Effector memory CD8-positive, alpha-beta T cell (primary cell): ENCODE results near the gene KCND3.
A peak's percentile ranks its signal among the peaks of the same experiment; 100 is the strongest.

Experiments used
- ATAC-seq: fragments of 150-1000 bp; cut with Tn5 transposase; replicated peaks from 2 replicates; pipeline ENCODE4 v1.10.0; 2021; ENCODE audit warnings: mild to moderate bottlenecking, moderate library complexity
- DNase-seq, 3 experiments: peaks; one replicate each; pipeline ENCODE4 v3.0.0; 2021
- H3K27ac Mint-ChIP-seq, 2 donors: one replicate each; pipeline ENCODE4 v1.8.0; 2022; ENCODE audit warnings: mild to moderate bottlenecking in 2 of 2, mixed read lengths in 2 of 2, moderate library complexity in 2 of 2
- H3K27me3 Mint-ChIP-seq, 2 donors: one replicate each; pipeline ENCODE4 v1.8.0; 2022; ENCODE audit warnings: mixed read lengths in 2 of 2
- H3K36me3 Mint-ChIP-seq: one replicate; pipeline ENCODE4 v1.8.0; 2022; ENCODE audit warnings: mild to moderate bottlenecking, moderate library complexity, mixed read lengths; ENCODE audit not compliant: insufficient read depth
- H3K4me1 Mint-ChIP-seq, 2 donors: one replicate each; pipeline ENCODE4 v1.8.0; 2022; ENCODE audit warnings: low read depth in 2 of 2, mixed read lengths in 2 of 2
- H3K4me3 Mint-ChIP-seq, 2 donors: one replicate each; pipeline ENCODE4 v1.8.0; 2022; ENCODE audit warnings: mild to moderate bottlenecking in 2 of 2, mixed read lengths in 2 of 2, moderate library complexity in 2 of 2
- H3K9me3 Mint-ChIP-seq, 2 donors: one replicate each; pipeline ENCODE4 v1.8.0; 2022; ENCODE audit warnings: mixed read lengths in 2 of 2

The KCND3 gene

GRCh38 chr1:111784273-111784901 lies 205.1 kb downstream of the KCND3 start:
- Mint-ChIP-seq H3K27me3 (peaks cover 35 to 51% of the 10 kb centered on the region in 2 donors), H3K9me3 (no peaks in the 10 kb centered on the region), H3K36me3 (no peaks in the 10 kb centered on the region), H3K27ac (no peak overlapping the region), H3K4me1 (no peaks in the 10 kb centered on the region), H3K4me3 (no peak overlapping the region)
- no peak for DNase-seq
- ATAC-seq: no peak

DNA sequence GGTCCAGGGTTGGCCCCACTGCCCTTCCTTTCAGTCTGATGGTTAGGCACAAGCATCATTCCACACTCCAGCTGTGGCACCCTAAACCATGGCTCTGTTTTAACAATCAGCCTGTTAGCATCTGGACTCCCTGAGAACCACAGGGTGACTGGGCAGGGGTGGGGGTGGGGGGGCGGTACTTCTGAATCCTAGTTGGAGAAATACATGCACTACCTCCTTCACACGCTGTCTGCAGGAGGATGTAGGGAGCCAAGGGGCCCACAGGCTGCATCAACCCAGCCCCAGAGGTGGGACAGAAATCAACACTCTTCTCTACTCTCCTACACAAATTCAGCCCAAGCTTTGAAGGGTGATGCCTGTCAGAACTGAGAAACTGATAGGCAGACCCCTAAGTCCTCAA lies 209.9 kb downstream of the KCND3 start:
- no peaks in the 10 kb centered on the region for H3K36me3 Mint-ChIP-seq

DNA sequence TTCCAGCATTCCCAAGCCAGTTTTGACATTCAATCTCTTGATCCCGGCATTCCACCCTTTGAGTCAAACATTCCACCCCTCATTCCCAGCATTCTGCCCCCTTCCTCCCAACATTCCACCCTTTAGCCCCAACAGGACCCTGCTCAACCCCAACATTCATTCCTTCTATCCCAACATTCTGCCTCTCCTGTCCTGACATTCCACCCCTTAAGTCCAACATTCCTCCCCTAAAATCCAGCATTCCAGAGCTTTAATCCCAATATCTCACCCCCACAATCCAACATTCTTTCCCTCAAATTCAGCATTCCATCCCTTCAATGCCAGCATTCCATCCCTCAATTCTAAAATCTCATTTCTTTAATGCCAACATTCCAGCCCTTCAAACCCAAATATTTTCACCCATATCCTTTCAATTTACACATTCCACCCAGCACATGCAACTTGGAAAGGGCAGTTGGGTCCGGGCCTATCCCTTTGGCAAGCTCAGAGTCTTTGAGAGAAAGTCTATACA lies 210.9 kb downstream of the KCND3 start:
- Mint-ChIP-seq H3K4me3 (no peak overlapping the region), H3K4me1 (no peaks in the 10 kb centered on the region), H3K9me3 (no peaks in the 10 kb centered on the region), H3K36me3 (no peaks in the 10 kb centered on the region), H3K27me3 (peaks cover 16 to 34% of the 10 kb centered on the region in 2 donors), H3K27ac (no peak overlapping the region)
- DNase-seq (no peak), ATAC-seq (no peak)

More for the DNA sequence above, 209.9 kb downstream of the KCND3 start:
- Mint-ChIP-seq H3K27ac (no peak overlapping the region), H3K4me1 (no peaks in the 10 kb centered on the region), H3K4me3 (no peak overlapping the region), H3K9me3 (no peaks in the 10 kb centered on the region), H3K27me3 (peaks cover 20 to 35% of the 10 kb centered on the region in 2 donors)
- no peak for DNase-seq
- no peak for ATAC-seq

DNA sequence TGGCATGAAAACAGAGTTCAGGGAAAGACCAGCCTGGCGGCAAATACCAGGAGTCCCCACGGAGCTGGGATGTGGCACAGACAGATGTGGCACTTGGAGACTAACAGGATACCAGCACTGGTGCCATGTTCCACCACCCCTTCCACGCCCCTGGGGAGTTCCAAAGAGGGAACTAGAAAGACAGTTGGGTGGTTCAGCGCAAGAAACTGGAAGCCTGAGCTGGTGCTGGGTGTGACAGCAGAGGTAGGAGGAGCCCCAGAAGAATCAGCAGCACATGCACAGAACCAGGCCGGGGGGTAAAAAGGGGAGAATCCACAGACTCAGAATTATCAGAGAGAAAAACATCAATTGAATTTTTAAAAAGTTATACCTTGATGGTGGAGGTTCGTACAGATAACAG lies 211.4 kb downstream of the KCND3 start:
- no peaks in the 10 kb centered on the region for H3K36me3 Mint-ChIP-seq
- H3K4me1 Mint-ChIP-seq: no peaks in the 10 kb centered on the region
- H3K27ac Mint-ChIP-seq: peak overlapping the region in 1 of 2 donors; percentile 26
- DNase-seq (no peak), ATAC-seq (no peak)
- no peaks in the 10 kb centered on the region for H3K9me3 Mint-ChIP-seq
- no peak overlapping the region for H3K4me3 Mint-ChIP-seq
- H3K27me3 Mint-ChIP-seq: peaks cover 10 to 29% of the 10 kb centered on the region in 2 donors

DNA sequence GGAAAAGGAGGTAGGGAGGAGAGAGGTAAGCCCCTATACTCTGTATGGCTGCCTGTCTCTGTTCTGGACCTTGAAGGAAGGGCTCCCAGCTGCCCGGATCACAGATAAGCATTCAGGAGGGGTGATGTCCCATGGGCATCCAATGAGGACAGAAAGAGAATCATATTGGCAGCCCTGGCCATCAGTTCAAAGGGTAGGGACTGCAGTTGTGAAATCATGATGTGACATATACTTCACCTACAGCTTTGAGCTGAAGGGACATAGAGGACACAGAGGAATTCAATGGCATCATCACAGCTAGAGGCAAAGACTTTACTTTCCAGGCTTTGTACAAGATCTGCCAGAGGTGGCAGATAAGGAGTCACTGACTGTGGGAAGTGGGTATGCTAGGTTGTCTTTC lies 212.2 kb downstream of the KCND3 start:
- ATAC-seq (no peak), DNase-seq (no peak)
- Mint-ChIP-seq H3K4me3 (no peak overlapping the region), H3K27ac (no peak overlapping the region), H3K9me3 (no peaks in the 10 kb centered on the region), H3K27me3 (peaks cover 7 to 23% of the 10 kb centered on the region in 2 donors), H3K36me3 (no peaks in the 10 kb centered on the region), H3K4me1 (no peaks in the 10 kb centered on the region)

- Mint-ChIP-seq H3K27me3 (peaks cover 7 to 23% of the 10 kb centered on the region in 2 donors), H3K4me3 (no peak overlapping the region), H3K4me1 (no peaks in the 10 kb centered on the region), H3K9me3 (no peaks in the 10 kb centered on the region), H3K27ac (no peak overlapping the region), H3K36me3 (no peaks in the 10 kb centered on the region)
- DNase-seq (no peak), ATAC-seq (no peak)
Measured at GRCh38 chr1:111776861-111777260, 212.6 kb downstream of the KCND3 start.

GRCh38 chr1:111776391-111776790 lies 213.1 kb downstream of the KCND3 start:
- Mint-ChIP-seq H3K4me1 (no peaks in the 10 kb centered on the region), H3K4me3 (no peak overlapping the region), H3K27me3 (peaks cover 7 to 23% of the 10 kb centered on the region in 2 donors), H3K27ac (no peak overlapping the region), H3K9me3 (no peaks in the 10 kb centered on the region), H3K36me3 (no peaks in the 10 kb centered on the region)
- DNase-seq (no peak), ATAC-seq (no peak)

GRCh38 chr1:111775966-111776365 lies 213.5 kb downstream of the KCND3 start:
- ATAC-seq (no peak), DNase-seq (no peak)
- no peaks in the 10 kb centered on the region for H3K9me3 Mint-ChIP-seq
- H3K4me1 Mint-ChIP-seq: no peaks in the 10 kb centered on the region
- H3K27me3 Mint-ChIP-seq: peaks cover 7 to 23% of the 10 kb centered on the region in 2 donors
- H3K4me3 Mint-ChIP-seq: no peak overlapping the region
- no peaks in the 10 kb centered on the region for H3K36me3 Mint-ChIP-seq
- no peak overlapping the region for H3K27ac Mint-ChIP-seq

GRCh38 chr1:111770916-111771315 lies 218.6 kb downstream of the KCND3 start:
- Mint-ChIP-seq H3K36me3 (peaks cover 15% of the 10 kb centered on the region), H3K27ac (peak overlapping the region in 1 of 2 donors; percentile 41), H3K4me1 (no peaks in the 10 kb centered on the region), H3K4me3 (no peak overlapping the region), H3K27me3 (no peaks in the 10 kb centered on the region), H3K9me3 (no peaks in the 10 kb centered on the region)
- ATAC-seq: no peak
- no peak for DNase-seq

- peaks cover 0 to 2% of the 10 kb centered on the region in 2 donors for H3K4me1 Mint-ChIP-seq
- H3K4me3 Mint-ChIP-seq: no peak overlapping the region
- H3K9me3 Mint-ChIP-seq: no peaks in the 10 kb centered on the region
- peak; percentile 46 to 54 (median 49) for DNase-seq
- ATAC-seq: peak; percentile 76
- H3K27ac Mint-ChIP-seq: no peak overlapping the region
- H3K36me3 Mint-ChIP-seq: peaks cover 28% of the 10 kb centered on the region
- H3K27me3 Mint-ChIP-seq: no peaks in the 10 kb centered on the region
Measured at GRCh38 chr1:111769517-111770146, 219.8 kb downstream of the KCND3 start.

- H3K27ac Mint-ChIP-seq: no peak overlapping the region
- DNase-seq (no peak), ATAC-seq (no peak)
- peaks cover 0 to 4% of the 10 kb centered on the region in 2 donors for H3K4me1 Mint-ChIP-seq
- H3K27me3 Mint-ChIP-seq: no peaks in the 10 kb centered on the region
- no peaks in the 10 kb centered on the region for H3K9me3 Mint-ChIP-seq
- peaks cover 38% of the 10 kb centered on the region for H3K36me3 Mint-ChIP-seq
- no peak overlapping the region for H3K4me3 Mint-ChIP-seq
Measured at GRCh38 chr1:111768625-111769024, 220.8 kb downstream of the KCND3 start.

GRCh38 chr1:111768023-111768422 lies 221.4 kb downstream of the KCND3 start:
- H3K4me1 Mint-ChIP-seq: peaks cover 0 to 4% of the 10 kb centered on the region in 2 donors
- DNase-seq (no peak), ATAC-seq (no peak)
- peak overlapping the region in 1 of 2 donors; percentile 44 for H3K27ac Mint-ChIP-seq
- no peaks in the 10 kb centered on the region for H3K27me3 Mint-ChIP-seq
- H3K9me3 Mint-ChIP-seq: no peaks in the 10 kb centered on the region
- no peak overlapping the region for H3K4me3 Mint-ChIP-seq
- H3K36me3 Mint-ChIP-seq: peaks cover 44% of the 10 kb centered on the region

GRCh38 chr1:111762332-111762731 lies 227.1 kb downstream of the KCND3 start:
- H3K4me1 Mint-ChIP-seq: peaks cover 4 to 18% of the 10 kb centered on the region in 2 donors
- peak overlapping the region in 1 of 2 donors; percentile 55 for H3K27ac Mint-ChIP-seq
- ATAC-seq (no peak), DNase-seq (no peak)
- H3K4me3 Mint-ChIP-seq: no peak overlapping the region
- peaks cover 91% of the 10 kb centered on the region for H3K36me3 Mint-ChIP-seq
- no peaks in the 10 kb centered on the region for H3K27me3 Mint-ChIP-seq
- no peaks in the 10 kb centered on the region for H3K9me3 Mint-ChIP-seq

GRCh38 chr1:111761717-111762116 lies 227.8 kb downstream of the KCND3 start:
- ATAC-seq (no peak), DNase-seq (no peak)
- Mint-ChIP-seq H3K27me3 (no peaks in the 10 kb centered on the region), H3K9me3 (no peaks in the 10 kb centered on the region), H3K36me3 (peaks cover 88% of the 10 kb centered on the region), H3K4me3 (no peak overlapping the region), H3K27ac (no peak overlapping the region), H3K4me1 (peaks cover 10 to 24% of the 10 kb centered on the region in 2 donors)
